AG08395 (cell line): ENCODE results near the gene VAV2.
A peak's percentile ranks its signal among the peaks of the same experiment; 100 is the strongest.

Experiments
- DNase-seq: peaks from one replicate; pipeline ENCODE4 v3.0.0; 2012; ENCODE audit warnings: mixed read lengths, low spot score

VAV2 gene

GRCh38 chr9:133979921-133980863 is 11.9 kb downstream of the VAV2 start:
- no peak for DNase-seq

GRCh38 chr9:133979273-133979920 is 12.7 kb downstream of the VAV2 start:
- peak; percentile 72 for DNase-seq

- DNase-seq, result no peak
Observed at GRCh38 chr9:133978899-133979272, 13.2 kb downstream of the VAV2 start.

- DNase-seq, result no peak
Observed at GRCh38 chr9:133978226-133978898, 13.8 kb downstream of the VAV2 start.

- no peak for DNase-seq
Observed at GRCh38 chr9:133977421-133978201, 14.5 kb downstream of the VAV2 start.

GRCh38 chr9:133976887-133977286 is 15.2 kb downstream of the VAV2 start:
- no peak for DNase-seq

GRCh38 chr9:133976191-133976861 is 15.8 kb downstream of the VAV2 start:
- no peak for DNase-seq

- no peak for DNase-seq
Observed at GRCh38 chr9:133975511-133975910, 16.6 kb downstream of the VAV2 start.

GRCh38 chr9:133974631-133975341 is 17.3 kb downstream of the VAV2 start:
- DNase-seq, result no peak

GRCh38 chr9:133973791-133974630 is 18.1 kb downstream of the VAV2 start:
- DNase-seq, result no peak

- no peak for DNase-seq
Observed at GRCh38 chr9:133973111-133973790, 18.9 kb downstream of the VAV2 start.

- no peak for DNase-seq
Observed at GRCh38 chr9:133971981-133972941, 19.9 kb downstream of the VAV2 start.

GRCh38 chr9:133971121-133971951 is 20.8 kb downstream of the VAV2 start:
- DNase-seq, result no peak

- DNase-seq, result no peak
Observed at GRCh38 chr9:133970581-133971058, 21.5 kb downstream of the VAV2 start.

- DNase-seq, result no peak
Observed at GRCh38 chr9:133969681-133970580, 22.2 kb downstream of the VAV2 start.
